Left lung (tissue), 10 donors: ENCODE measurements around the gene NPAS1. TPM values are rescaled to one million over a fixed set of nuclear protein-coding genes. Genes with fewer than 3 reads are reported as not detected.

ENCODE experiments used
- ATAC-seq: fragments of 200-7000 bp; cut with Tn5 transposase; one replicate; pipeline ENCODE4 v1.9.1; 2020; ENCODE audit warnings: moderate library complexity
- DNase-seq, 4 donors: peaks; one replicate each; pipeline ENCODE4 v3.0.0-alpha.2; 2013 to 2020
- H3K27ac ChIP-seq, 2 donors: fragments of 200-600 bp; sonication (generic) in 1 of 2; one replicate each; pipeline versions ENCODE4 v1.5.0 to v1.8.0; 2020 to 2021
- H3K27me3 ChIP-seq, 2 donors: fragments of 200-600 bp; sonication (generic) in 1 of 2; one replicate each; pipeline versions ENCODE4 v1.5.0 to v1.8.0; 2020 to 2021
- H3K36me3 ChIP-seq, 2 donors: fragments of 200-600 bp; sonication (generic) in 1 of 2; one replicate each; pipeline versions ENCODE4 v1.5.0 to v1.8.0; 2020 to 2021
- H3K4me1 ChIP-seq, 2 donors: fragments of 200-600 bp; one replicate each; pipeline ENCODE4 v1.8.0; 2021
- H3K4me3 ChIP-seq, 2 donors: fragments of 200-600 bp; sonication (generic) in 1 of 2; one replicate each; pipeline versions ENCODE4 v1.5.0 to v1.8.0; 2020 to 2021; ENCODE audit warnings: mild to moderate bottlenecking in 1 of 2
- H3K9me3 ChIP-seq, 2 donors: fragments of 200-600 bp; sonication (generic) in 1 of 2; one replicate each; pipeline versions ENCODE4 v1.5.0 to v1.8.0; 2020 to 2021
- intact Hi-C, 2 donors: fragments of 100-400 bp; cut with DNase I; formaldehyde crosslinking; loops; one replicate each; pipeline versions ENCODE4 v1.11.2 to v1.14.2; 2022
- polyA plus RNA-seq, 6 donors: library from polyadenylated mRNA; unstranded; fragments of 120-200 nt; gene quantifications; one replicate each; pipeline ENCODE4 v1.2.1, GENCODE V29; 2013; ENCODE audit not compliant: insufficient read length in 6 of 6
- total RNA-seq, 2 donors: library from RNA; stranded (reverse); fragmentation: NEBNext Ultra II Directional; extraction: Animal tissue kit (Norgen Biotek cat#: 25700); gene quantifications; one replicate each; pipeline ENCODE4 v1.2.1, GENCODE V29; 2021
- TF ChIP-seq, protein P1 (sequence below), 2 donors: fragments of 200-600 bp; sonication (generic) in 1 of 2; IDR thresholded peaks; one replicate each; pipeline versions ENCODE4 v1.5.0 to v1.8.0; 2021; ENCODE audit warnings: antibody characterized with exemption in 2 of 2
- donor health status: DM: no; HTN: yes; CAD: no.
- donor health status: DM: no; HTN: no; CAD: no.

The NPAS1 gene
- total and polyA plus RNA-seq, 8 donors, result 0.50 to 2.0 (median 1.3) TPM

DNA sequence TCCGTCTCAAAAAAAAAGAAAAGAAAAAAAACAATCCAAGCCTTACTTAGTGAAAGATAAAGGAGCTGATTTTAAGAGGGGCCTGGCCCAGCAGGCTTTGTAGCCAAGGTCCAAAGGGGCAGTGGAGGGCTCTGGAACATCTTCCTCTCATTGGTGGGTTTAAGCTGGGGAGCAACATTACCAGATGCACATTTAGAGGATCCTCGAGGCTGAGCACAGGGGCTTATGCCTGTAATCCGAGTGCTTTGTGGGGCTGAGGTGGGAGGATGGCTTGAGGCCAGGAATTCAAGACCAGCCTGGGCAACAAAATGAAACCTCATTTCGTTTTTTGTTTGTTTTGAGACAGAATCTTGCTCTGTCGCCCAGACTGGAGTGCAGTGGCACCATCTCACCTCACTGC lies 36.8 kb downstream of the NPAS1 start:
- no peaks in the 10 kb centered on the region for H3K9me3 ChIP-seq
- no peak for DNase-seq
- intact Hi-C loops, result no loop called here
- TF ChIP-seq, protein P1, sequence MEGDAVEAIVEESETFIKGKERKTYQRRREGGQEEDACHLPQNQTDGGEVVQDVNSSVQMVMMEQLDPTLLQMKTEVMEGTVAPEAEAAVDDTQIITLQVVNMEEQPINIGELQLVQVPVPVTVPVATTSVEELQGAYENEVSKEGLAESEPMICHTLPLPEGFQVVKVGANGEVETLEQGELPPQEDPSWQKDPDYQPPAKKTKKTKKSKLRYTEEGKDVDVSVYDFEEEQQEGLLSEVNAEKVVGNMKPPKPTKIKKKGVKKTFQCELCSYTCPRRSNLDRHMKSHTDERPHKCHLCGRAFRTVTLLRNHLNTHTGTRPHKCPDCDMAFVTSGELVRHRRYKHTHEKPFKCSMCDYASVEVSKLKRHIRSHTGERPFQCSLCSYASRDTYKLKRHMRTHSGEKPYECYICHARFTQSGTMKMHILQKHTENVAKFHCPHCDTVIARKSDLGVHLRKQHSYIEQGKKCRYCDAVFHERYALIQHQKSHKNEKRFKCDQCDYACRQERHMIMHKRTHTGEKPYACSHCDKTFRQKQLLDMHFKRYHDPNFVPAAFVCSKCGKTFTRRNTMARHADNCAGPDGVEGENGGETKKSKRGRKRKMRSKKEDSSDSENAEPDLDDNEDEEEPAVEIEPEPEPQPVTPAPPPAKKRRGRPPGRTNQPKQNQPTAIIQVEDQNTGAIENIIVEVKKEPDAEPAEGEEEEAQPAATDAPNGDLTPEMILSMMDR (IDR thresholded peaks at IDR 0.05), result no peak
- H3K36me3 ChIP-seq, result no peaks in the 10 kb centered on the region
- no peak for ATAC-seq
- no peak overlapping the region for H3K4me3 ChIP-seq
- H3K27me3 ChIP-seq, result no peaks in the 10 kb centered on the region
- no peaks in the 10 kb centered on the region for H3K4me1 ChIP-seq
- no peak overlapping the region for H3K27ac ChIP-seq

DNA sequence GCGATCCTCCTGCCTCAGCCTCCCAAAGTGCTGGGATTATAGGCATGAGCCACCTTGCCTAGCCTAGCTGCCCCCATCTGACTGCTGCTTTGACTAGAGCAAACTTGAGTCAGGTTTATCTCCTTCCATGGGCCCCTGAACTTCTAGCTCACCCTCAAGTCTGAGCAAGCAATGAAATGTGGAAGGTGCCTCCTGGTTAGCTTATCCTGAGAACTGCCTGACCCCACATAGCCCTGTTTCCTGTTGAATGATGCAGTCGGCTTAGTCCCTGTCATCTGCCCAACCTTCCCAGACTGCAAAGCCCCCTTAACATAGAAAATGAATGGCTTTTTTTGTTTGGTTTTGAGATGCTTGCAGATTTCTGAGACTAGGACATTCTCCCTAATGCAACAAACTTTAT lies 37.7 kb downstream of the NPAS1 start:
- Histone ChIP-seq H3K9me3 (no peaks in the 10 kb centered on the region), H3K36me3 (no peaks in the 10 kb centered on the region), H3K27ac (no peak overlapping the region), H3K4me3 (no peak overlapping the region), H3K27me3 (no peaks in the 10 kb centered on the region), H3K4me1 (no peaks in the 10 kb centered on the region)
- DNase-seq, result no peak
- TF ChIP-seq, protein P1 (IDR thresholded peaks at IDR 0.05), result no peak
- intact Hi-C loops, result no loop called here
- no peak for ATAC-seq

DNA sequence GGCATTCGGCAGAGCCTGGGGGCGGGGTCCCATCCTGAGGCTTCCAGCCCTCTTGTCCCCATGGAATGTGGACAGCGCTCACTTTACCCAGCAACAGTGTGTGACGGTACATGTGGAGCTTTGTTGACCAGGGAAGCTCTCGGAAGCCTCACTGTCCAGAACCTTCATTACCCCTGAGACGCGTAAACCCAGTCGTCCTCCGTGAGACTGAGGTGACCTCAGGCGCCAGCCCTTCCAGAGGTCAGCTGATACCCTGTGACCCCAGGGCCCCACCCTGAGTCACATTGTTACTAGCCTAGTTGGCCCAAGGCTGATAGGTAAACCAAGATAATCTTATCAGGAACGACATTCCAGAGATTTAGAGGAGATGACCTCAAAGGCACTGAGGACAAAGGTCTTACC lies 39.0 kb downstream of the NPAS1 start:
- no peak for ATAC-seq
- Histone ChIP-seq H3K4me1 (no peaks in the 10 kb centered on the region), H3K27me3 (no peaks in the 10 kb centered on the region), H3K4me3 (no peak overlapping the region), H3K9me3 (no peaks in the 10 kb centered on the region), H3K27ac (no peak overlapping the region), H3K36me3 (peaks cover 0 to 2% of the 10 kb centered on the region in 2 donors)
- intact Hi-C loops, result no loop called here
- DNase-seq, result no peak
- TF ChIP-seq, protein P1 (IDR thresholded peaks at IDR 0.05), result no peak

- intact Hi-C loops, result no loop called here
- Histone ChIP-seq H3K9me3 (no peaks in the 10 kb centered on the region), H3K4me1 (no peaks in the 10 kb centered on the region), H3K36me3 (peaks cover 0 to 52% of the 10 kb centered on the region in 2 donors), H3K4me3 (no peak overlapping the region), H3K27ac (no peak overlapping the region), H3K27me3 (no peaks in the 10 kb centered on the region)
- ATAC-seq (no peak), DNase-seq (peak in 1 of 4 donors; percentile 29)
- TF ChIP-seq, protein P1 (IDR thresholded peaks at IDR 0.05), result no peak
Measured at GRCh38 chr19:47063874-47064273, 44.2 kb downstream of the NPAS1 start.

DNA sequence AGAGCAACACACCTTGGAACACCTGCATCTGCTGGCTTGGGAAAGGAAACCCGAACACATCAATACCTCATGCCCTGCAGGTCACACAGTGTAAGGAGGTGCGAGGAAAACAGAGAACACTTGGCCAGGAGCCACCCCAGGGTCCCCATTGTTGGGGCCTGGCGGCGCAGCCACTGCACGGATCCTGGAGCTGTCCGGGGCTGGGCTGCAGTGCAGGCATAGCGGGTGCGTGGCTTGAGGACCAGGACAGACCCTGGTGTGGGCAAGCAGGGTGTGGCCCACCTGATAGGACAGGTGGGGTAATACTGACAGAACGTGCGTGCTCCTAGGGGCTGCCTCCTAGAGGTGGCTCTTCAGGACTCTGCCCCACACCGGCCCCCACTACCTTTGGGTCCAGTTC lies 45.6 kb downstream of the NPAS1 start:
- no peak overlapping the region for H3K4me3 ChIP-seq
- no peaks in the 10 kb centered on the region for H3K4me1 ChIP-seq
- no peaks in the 10 kb centered on the region for H3K9me3 ChIP-seq
- H3K27ac ChIP-seq, result no peak overlapping the region
- TF ChIP-seq, protein P1 (IDR thresholded peaks at IDR 0.05), result no peak
- H3K27me3 ChIP-seq, result no peaks in the 10 kb centered on the region
- intact Hi-C loops, result no loop called here
- peaks cover 0 to 66% of the 10 kb centered on the region in 2 donors for H3K36me3 ChIP-seq
- ATAC-seq (no peak), DNase-seq (peak in 1 of 4 donors; percentile 38)
